Hindlimb muscle (tissue), 1 donor: ENCODE results near the gene TOP1. TPM values are rescaled to one million over a fixed set of nuclear protein-coding genes. Genes with fewer than 3 reads are reported as not detected.

Experiments
- DNase-seq: peaks from one replicate; pipeline ENCODE4 v3.0.0-alpha.2; 2013
- polyA plus RNA-seq: library from polyadenylated mRNA; unstranded; fragments of 120-200 nt; gene quantifications from one replicate; pipeline ENCODE4 v1.2.1, GENCODE V29; 2013; ENCODE audit not compliant: insufficient read length

The TOP1 gene
- polyA plus RNA-seq, 1 donor, result 58.8 TPM

GRCh38 chr20:41148942-41149341 is 120.3 kb downstream of the TOP1 start:
- no peak for DNase-seq

DNA sequence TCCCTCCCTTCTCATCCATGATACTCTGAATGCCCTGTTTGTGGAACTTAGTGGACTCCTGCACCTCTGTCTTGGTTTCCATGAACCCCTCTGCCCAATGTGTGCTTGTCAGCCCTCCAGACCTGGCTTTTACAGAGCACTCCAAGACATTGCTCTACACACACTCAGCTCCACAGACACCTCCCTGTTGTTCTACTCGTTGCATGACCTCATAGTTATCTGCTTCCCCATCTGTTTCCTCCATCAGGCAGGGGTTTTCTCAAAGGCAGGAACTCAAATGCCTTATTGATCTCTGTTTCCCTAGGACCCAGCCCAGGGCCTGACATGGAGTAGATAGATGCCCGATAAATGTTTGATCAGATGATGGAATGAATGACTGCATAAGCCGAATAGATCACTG is 122.0 kb downstream of the TOP1 start:
- DNase-seq, result no peak

DNA sequence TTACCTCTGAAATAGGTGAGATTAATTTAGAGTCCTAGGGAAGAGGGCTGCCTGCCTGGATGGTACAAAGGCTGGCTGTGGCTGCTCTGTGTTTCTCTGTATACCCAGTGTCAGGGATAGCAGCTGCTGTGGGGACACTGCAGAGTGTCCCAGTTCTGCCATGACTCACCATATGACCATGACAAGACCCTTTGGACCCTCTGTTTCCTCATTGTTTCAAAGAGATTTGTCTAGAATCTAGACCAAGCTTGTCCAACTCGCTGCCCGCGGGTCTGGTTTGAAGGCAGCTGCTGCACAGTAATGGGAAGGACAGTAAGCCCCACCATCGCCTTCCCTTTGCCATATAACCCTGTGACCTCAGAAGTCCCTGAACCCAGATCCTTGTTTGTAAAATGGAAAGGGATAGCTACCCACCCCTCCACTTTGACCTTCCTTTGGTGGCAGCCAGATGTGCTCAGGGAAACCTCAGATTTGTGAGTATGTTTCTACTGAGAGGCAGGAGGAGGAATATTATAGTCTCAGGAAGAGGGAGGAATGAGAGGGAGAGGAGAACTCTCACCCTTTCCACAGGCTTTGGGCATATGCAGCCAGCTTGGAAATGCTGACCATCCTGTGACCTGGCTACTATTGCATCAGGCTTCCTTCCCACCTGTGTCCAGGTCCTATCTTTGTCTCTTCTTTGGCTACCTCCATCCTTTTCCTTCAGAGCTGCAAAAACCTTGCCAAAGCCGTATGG is 122.7 kb downstream of the TOP1 start:
- no peak for DNase-seq

DNA sequence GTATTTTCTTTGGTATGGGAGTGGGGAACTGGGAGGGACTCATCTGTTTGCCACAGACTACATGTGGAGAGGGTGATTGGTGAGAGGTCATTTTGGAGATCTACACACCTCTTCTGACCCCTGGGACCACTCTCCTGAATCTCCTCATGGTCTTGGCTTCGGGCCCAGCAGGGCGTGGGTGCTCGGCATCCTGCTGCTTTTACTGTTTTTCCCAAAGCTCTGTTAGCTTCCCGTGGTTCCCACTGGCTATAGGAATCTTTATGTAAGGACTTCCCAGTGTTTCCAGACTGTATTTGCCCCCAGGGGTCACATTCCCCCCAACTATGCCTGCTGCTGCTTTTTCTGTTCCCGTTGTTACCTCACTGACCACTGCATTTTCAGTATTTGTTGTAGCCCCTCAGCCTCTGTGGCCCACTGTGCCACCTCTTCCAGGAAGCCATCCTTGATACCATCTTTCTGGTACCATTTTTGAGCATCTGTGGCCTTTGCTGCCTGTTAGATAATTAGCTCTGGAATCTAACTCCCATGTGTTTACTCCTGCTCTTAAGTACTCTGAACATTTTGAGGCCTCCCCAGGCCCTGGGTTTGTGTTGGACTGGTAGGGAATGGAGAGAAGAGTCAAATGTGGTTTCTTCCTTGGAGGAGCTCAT is 123.6 kb downstream of the TOP1 start:
- DNase-seq, result no peak

GRCh38 chr20:41154436-41155176 is 126.0 kb downstream of the TOP1 start:
- DNase-seq, result no peak

DNA sequence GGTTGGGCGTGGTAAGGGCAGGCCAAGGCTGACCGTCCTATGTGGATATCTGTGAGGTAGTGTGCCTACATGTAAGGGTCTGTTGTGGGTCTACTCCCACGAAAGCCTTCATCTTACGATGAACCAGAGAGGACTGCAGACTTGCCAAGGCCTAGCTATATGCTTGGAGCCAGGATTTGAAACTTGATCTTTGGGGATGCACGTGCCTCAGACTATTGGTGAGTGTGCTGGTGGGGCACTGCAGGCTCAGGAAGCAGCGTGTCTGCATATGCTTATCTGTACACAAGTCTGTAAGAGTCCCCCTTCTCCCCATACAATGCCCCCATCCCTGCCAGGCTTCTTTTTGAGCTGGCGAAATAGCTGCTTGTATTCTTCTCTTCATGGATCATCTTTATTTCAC is 126.6 kb downstream of the TOP1 start:
- no peak for DNase-seq

GRCh38 chr20:41158082-41158625 is 129.5 kb downstream of the TOP1 start:
- no peak for DNase-seq

DNA sequence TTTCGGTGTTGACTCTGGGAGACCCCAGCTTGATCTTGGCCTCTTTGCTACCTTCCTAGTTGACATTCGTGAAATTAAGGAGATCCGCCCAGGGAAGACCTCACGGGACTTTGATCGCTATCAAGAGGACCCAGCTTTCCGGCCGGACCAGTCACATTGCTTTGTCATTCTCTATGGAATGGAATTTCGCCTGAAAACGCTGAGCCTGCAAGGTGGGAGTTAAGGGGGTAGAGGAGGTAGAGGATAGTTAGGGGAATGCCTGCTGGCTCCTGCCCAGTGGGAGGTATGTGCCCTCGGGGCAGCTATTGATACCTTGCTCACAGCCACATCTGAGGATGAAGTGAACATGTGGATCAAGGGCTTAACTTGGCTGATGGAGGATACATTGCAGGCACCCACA is 130.9 kb downstream of the TOP1 start:
- DNase-seq, result no peak

GRCh38 chr20:41160686-41161085 is 132.1 kb downstream of the TOP1 start:
- no peak for DNase-seq

DNA sequence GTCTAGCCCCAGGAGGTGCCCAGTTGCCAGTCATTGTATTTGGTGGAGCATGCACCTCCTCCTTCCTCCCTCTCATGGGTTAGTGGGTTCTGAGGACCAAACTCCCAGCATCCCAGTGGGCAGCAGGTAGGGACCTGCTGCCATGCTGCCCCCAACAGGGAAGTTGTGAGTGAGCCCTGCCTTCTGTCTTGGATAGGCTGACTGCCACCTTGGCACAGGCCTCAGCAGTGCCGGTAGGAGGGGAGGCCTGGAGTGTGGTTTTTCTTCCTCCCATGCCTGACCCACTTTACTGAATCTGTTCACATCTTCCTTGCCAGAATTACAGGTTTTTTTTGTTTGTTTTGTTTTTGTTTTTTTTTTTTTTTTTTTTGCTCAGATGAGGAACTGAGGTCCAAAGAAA is 133.3 kb downstream of the TOP1 start:
- DNase-seq, result no peak

- no peak for DNase-seq
Measured at GRCh38 chr20:41162396-41162795, 133.8 kb downstream of the TOP1 start.

DNA sequence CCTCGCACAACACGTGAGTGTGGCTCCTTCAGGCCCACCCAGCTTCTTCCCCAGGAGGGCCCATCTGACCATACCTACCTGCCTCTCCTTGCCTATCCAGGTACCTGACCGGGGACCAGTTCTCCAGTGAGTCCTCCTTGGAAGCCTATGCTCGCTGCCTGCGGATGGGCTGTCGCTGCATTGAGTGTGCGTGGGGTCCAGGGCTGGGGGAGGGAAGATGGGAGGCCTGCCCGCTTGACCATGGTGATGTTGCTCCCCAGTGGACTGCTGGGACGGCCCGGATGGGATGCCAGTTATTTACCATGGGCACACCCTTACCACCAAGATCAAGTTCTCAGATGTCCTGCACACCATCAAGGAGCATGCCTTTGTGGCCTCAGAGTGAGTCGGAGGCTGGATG is 135.2 kb downstream of the TOP1 start:
- no peak for DNase-seq

DNA sequence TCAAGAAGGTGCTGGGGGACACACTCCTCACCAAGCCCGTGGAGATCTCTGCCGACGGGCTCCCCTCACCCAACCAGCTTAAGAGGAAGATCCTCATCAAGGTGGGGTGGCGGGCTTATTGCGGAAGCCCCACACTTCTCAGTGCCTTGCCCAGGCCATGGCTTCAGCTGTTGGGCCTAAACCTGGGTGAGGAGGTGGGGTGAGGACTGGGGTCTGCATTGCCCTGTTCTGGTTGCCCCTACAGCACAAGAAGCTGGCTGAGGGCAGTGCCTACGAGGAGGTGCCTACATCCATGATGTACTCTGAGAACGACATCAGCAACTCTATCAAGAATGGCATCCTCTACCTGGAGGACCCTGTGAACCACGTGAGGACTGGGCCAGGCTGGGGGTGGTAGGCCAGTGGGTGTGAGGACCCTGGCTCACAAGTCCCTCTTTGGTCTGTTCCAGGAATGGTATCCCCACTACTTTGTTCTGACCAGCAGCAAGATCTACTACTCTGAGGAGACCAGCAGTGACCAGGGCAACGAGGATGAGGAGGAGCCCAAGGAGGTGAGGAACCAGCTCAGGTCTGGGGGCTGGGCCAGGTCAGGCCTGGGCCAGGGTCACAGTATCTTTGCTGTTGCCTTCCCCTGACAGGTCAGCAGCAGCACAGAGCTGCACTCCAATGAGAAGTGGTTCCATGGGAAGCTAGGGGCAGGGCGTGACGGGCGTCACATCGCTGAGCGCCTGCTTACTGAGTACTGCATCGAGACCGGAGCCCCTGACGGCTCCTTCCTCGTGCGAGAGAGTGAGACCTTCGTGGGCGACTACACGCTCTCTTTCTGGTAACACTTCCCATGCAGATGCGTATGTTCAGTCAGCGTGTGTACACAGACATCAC is 136.6 kb downstream of the TOP1 start:
- no peak for DNase-seq

- DNase-seq, result no peak
Measured at GRCh38 chr20:41166201-41167117, 137.8 kb downstream of the TOP1 start.

DNA sequence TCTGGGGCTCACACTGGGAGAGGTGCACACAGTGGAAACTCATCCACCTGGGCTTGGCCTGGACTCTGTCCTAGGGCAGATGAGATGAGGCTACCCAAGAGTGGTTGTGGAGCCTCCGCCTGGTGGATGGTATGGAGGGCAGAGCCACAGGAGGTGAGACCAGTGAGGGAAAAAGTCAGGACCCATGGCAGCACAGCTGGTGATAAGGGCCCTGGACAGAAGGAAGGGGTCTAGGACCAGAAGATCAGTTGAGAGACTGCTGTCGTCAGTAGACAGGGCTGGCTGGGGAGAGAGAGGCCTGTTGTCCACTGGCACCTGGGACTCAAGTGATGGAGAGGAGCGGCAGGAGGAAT is 138.5 kb downstream of the TOP1 start:
- no peak for DNase-seq

DNA sequence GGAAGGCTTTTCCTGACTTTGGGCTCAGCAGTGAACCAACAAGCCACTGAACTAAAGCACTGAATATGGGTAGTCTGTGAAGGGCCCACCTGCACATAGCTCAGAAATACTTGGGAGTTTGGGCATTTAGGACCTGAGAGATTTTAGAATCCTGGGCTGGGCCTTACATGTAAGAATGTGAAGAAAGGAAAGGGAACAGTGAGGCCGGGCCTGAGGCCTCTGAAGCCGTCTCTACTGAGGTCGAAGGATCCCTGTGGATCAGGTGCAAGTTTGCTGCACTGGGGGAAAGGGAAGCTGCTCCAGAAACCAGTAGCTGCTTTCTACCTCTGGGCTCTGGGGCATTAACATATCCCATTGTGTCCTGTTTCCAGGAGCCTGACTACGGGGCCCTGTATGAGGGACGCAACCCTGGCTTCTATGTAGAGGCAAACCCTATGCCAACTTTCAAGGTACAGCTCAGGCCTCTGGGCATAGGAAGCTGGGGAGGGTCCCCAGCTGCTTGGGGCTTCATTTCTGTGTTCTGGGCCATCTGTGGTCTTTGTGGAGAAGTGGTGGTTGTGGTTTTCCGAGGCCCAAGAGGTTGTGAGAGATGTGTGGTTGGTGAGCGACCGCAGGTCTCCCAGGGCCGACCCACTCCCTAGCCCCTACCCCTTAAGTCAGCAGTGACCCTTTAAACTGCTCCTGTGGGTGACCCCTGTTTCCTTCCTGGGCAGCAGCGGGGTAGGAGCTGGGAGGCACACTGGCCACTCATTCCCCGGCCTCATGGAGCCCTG is 139.0 kb downstream of the TOP1 start:
- no peak for DNase-seq

DNA sequence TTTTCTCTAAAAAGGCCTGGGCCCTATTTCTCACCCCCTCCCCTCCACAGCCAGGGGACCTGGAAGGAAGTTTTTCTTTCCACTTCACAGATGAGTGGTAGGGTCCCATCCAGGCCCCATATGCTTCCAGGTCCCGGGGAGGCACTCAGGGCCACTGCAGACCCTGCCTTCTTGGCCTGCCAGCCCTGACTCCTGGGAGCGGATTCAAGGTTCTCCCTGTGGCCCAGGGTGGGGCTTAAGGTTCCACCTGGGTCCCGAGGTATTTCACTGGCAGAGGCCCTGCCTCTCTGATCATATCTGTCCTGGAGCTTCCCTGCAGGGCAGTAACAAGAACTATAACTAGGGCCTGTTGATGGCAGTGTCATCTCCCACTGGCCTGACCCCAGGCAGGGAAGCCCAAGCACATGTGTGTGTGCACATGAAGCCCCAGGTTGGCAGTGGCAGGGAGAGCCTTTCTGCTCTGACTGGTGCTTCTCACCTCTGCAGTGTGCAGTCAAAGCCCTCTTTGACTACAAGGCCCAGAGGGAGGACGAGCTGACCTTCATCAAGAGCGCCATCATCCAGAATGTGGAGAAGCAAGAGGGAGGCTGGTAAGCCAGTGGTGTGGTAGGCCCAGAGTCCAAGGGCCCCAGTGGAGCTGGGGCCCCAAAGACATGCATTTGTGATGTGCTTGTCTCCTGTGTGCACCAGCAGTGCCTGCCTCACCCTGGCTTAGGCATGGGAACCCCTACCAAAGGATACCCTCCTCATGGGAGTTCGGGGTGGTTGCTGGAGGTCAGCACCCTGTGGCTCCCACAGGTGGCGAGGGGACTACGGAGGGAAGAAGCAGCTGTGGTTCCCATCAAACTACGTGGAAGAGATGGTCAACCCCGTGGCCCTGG is 139.9 kb downstream of the TOP1 start:
- DNase-seq, result no peak

DNA sequence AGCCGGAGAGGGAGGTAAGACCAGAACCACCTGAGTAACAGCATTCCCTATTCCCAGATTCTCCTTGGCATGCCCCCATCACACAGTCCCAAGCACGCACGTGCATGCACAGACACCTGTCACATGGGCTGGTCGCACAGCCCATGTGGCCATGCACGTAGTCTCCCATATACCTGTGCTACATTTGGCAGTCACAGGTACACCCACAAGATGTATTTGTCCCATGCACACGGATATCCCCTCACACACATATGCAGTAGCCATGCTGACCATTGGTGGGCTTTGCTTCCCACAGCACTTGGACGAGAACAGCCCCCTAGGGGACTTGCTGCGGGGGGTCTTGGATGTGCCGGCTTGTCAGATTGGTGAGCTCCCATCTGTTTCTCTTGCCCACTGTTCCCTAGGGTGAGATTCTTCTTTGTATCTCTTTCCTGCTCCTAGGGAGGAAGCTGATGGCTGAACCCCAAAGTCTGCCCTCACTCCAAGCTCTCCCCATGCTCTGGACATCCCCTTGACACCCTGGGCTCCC is 140.6 kb downstream of the TOP1 start:
- no peak for DNase-seq

DNA sequence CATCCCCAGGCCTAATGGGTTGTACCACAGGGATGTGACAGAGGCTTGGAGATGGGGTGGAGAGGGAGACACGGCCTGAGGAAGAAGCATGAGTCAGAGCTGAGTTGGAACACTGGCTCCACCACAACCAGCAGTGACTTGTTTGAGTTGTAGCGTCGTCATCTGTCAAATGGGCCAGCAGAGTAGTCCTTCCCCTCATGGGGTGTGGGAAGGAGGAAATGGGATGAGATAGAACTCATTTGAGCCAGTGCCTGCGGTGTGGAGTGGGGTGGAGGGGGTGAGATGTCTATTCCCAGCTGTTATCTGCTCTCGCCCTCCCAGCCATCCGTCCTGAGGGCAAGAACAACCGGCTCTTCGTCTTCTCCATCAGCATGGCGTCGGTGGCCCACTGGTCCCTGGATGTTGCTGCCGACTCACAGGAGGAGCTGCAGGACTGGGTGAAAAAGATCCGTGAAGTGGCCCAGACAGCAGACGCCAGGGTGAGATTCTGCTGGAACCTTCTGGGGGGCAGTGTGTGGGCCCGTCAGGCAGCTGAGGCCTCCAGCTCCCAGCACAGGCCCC is 141.2 kb downstream of the TOP1 start:
- no peak for DNase-seq
